GM20000 (cell line): ENCODE results near the gene TCF12.

Experiments
- DNase-seq: peaks from one replicate; pipeline ENCODE4 v3.0.0; 2012; ENCODE audit warnings: low spot score
- CTCF ChIP-seq: IDR thresholded peaks from 2 replicates; pipeline ENCODE4 v1.5.1; 2012; ENCODE audit warnings: mild to moderate bottlenecking, control low read depth; ENCODE audit errors: extremely low read depth, missing control alignments

TCF12 gene

GRCh38 chr15:57301307-57301706 lies 382.9 kb downstream of the TCF12 start:
- DNase-seq: no peak
- no peak for TF ChIP-seq CTCF

GRCh38 chr15:57302640-57303257 lies 384.3 kb downstream of the TCF12 start:
- no peak for DNase-seq
- TF ChIP-seq CTCF: no peak

GRCh38 chr15:57305009-57305408 lies 386.6 kb downstream of the TCF12 start:
- no peak for DNase-seq
- no peak for TF ChIP-seq CTCF

GRCh38 chr15:57306161-57306943 lies 387.9 kb downstream of the TCF12 start:
- TF ChIP-seq CTCF: peak; percentile 87
- peak; percentile 91 for DNase-seq

GRCh38 chr15:57306944-57307411 lies 388.5 kb downstream of the TCF12 start:
- DNase-seq: no peak
- TF ChIP-seq CTCF: no peak

- TF ChIP-seq CTCF: no peak
- DNase-seq: no peak
Measured at GRCh38 chr15:57307527-57308169, 389.2 kb downstream of the TCF12 start.

- no peak for DNase-seq
- no peak for TF ChIP-seq CTCF
Measured at GRCh38 chr15:57308170-57308545, 389.7 kb downstream of the TCF12 start.
